ENCODE data around the gene IL7R.

- TF ChIP-seq CTCF (IDR thresholded peaks at IDR 0.05; ENCODE audit: insufficient read depth, low read depth, low read length) (no peak), EZH2 (IDR thresholded peaks at IDR 0.05; ENCODE audit: insufficient read depth, low read length) (no peak)
Measured at GRCh38 chr5:35847961-35848360, 8.7 kb upstream of the IL7R start.
